SK-N-SH (cell line): ENCODE data around the gene KIAA0319L. TPM values are rescaled to one million over a fixed set of nuclear protein-coding genes. Genes with fewer than 3 reads are reported as not detected.

Experiments
- CTCF ChIA-PET: fragments of 300-600, 350-600 bp; formaldehyde crosslinking; extraction: SDS; loops from one replicate; lab custom pipeline; 2021; lab: Yijun Ruan, JAX
- POLR2A ChIA-PET: fragments of 350-600 bp; sonication (Branson Sonifier 250); formaldehyde crosslinking; extraction: SDS; loops from one replicate; lab custom pipeline; 2020; ENCODE audit warnings: antibody characterized with exemption, inconsistent platforms; lab: Yijun Ruan, JAX
- DNase-seq: peaks from one replicate; pipeline ENCODE4 v3.0.0; 2012
- H2AFZ ChIP-seq: fragments of 200-600 bp; sonication (generic); 2 replicates; pipeline ENCODE4 v1.8.1; 2016; ENCODE audit warnings: antibody characterized with exemption, mild to moderate bottlenecking, low read depth
- H3F3A ChIP-seq: fragments of 200-600 bp; sonication (generic); replicated peaks from 2 replicates; pipeline ENCODE3; 2016; ENCODE audit warnings: antibody characterized with exemption, mild to moderate bottlenecking; ENCODE audit not compliant: insufficient read depth
- H3K27ac ChIP-seq, 2 experiments: fragments of 200-500 bp in 1 of 2; fragments of 200-600 bp in 1 of 2; sonication (Bioruptor generic) in 1 of 2; sonication (generic), shearing (Covaris generic) in 1 of 2; 2 replicates each; pipeline versions ENCODE4 v1.5.1 to v1.6.1; 2014 to 2016; ENCODE audit warnings: low read depth in 2 of 2, inconsistent platforms in 1 of 2, low read length in 1 of 2, mild to moderate bottlenecking in 1 of 2, mixed read lengths in 1 of 2
- H3K27me3 ChIP-seq: fragments of 200-600 bp; sonication (generic), shearing (Covaris generic); 2 replicates; pipeline ENCODE4 v1.6.1; 2016; ENCODE audit warnings: mixed run types; ENCODE audit not compliant: insufficient read depth
- H3K36me3 ChIP-seq, 2 experiments: fragments of 200-500 bp in 1 of 2; fragments of 200-600 bp in 1 of 2; sonication (Bioruptor generic) in 1 of 2; sonication (generic) in 1 of 2; replicated peaks in 1 of 2; 2 replicates each; pipeline versions ENCODE3 to v1.5.1; 2014 to 2016; ENCODE audit warnings: low read length in 1 of 2, mild to moderate bottlenecking in 1 of 2; ENCODE audit not compliant: insufficient read depth in 2 of 2, control insufficient read depth in 1 of 2
- H3K4me1 ChIP-seq, 2 experiments: fragments of 200-500 bp in 1 of 2; fragments of 200-600 bp in 1 of 2; sonication (Bioruptor generic) in 1 of 2; sonication (generic), shearing (Covaris generic) in 1 of 2; 2 replicates each; pipeline versions ENCODE4 v1.5.1 to v1.6.1; 2014 to 2016; ENCODE audit warnings: low read depth in 1 of 2, low read length in 1 of 2, mixed run types in 1 of 2; ENCODE audit not compliant: insufficient read depth in 2 of 2, control insufficient read depth in 1 of 2
- H3K4me2 ChIP-seq: fragments of 200-600 bp; sonication (generic), shearing (Covaris generic); 2 replicates; pipeline ENCODE4 v1.6.1; 2017; ENCODE audit warnings: mixed run types
- H3K4me3 ChIP-seq, 2 experiments: fragments of 200-500 bp in 1 of 2; fragments of 200-600 bp in 1 of 2; sonication (Bioruptor generic) in 1 of 2; sonication (generic), shearing (Covaris generic) in 1 of 2; 2 replicates each; pipeline versions ENCODE4 v1.5.1 to v1.8.1; 2014 to 2016; ENCODE audit warnings: low read depth in 2 of 2, inconsistent platforms in 1 of 2, low read length in 1 of 2, mild to moderate bottlenecking in 1 of 2, mixed read lengths in 1 of 2, moderate library complexity in 1 of 2
- H3K79me2 ChIP-seq: fragments of 200-600 bp; sonication (generic); 2 replicates; pipeline ENCODE4 v1.8.1; 2017; ENCODE audit warnings: mild to moderate bottlenecking; ENCODE audit not compliant: insufficient read depth
- H3K9ac ChIP-seq: fragments of 200-600 bp; sonication (generic); 2 replicates; pipeline ENCODE4 v1.6.1; 2017; ENCODE audit warnings: mixed run types
- H3K9me2 ChIP-seq: fragments of 200-600 bp; sonication (generic); 2 replicates; pipeline ENCODE4 v1.6.1; 2017; ENCODE audit warnings: mixed run types
- H3K9me3 ChIP-seq: fragments of 200-600 bp; sonication (generic); 2 replicates; pipeline ENCODE4 v1.6.1; 2017; ENCODE audit warnings: mixed run types, mild to moderate bottlenecking, moderate library complexity
- H4K20me1 ChIP-seq: fragments of 200-600 bp; sonication (generic); 2 replicates; pipeline ENCODE4 v1.6.1; 2017; ENCODE audit warnings: mild to moderate bottlenecking, mixed run types; ENCODE audit not compliant: insufficient read depth
- CHD2 ChIP-seq: fragments of 150-350 bp; IDR thresholded peaks from 2 replicates; pipeline ENCODE4 v1.6.1; 2018; ENCODE audit warnings: low read length; ENCODE audit not compliant: partially characterized antibody
- EZH2phosphoT487 ChIP-seq: fragments of 200-600 bp; sonication (generic); IDR thresholded peaks from 2 replicates; pipeline ENCODE4 v1.6.1; 2017; ENCODE audit warnings: low read depth, mixed run types, mild to moderate bottlenecking, antibody characterized with exemption, moderate library complexity, borderline replicate concordance
- FOXJ3 ChIP-seq: sonication (generic); formaldehyde crosslinking; IDR thresholded peaks from 2 replicates; pipeline ENCODE4 v1.5.1; 2020; ENCODE audit warnings: mild to moderate bottlenecking, missing genetic modification reagents
- JUND ChIP-seq: IDR thresholded peaks from 2 replicates; pipeline ENCODE4 v1.4.0; 2012
- NFIC ChIP-seq: IDR thresholded peaks from 2 replicates; pipeline ENCODE4 v1.4.0; 2012; ENCODE audit warnings: borderline replicate concordance
- NRF1 ChIP-seq: IDR thresholded peaks from 2 replicates; pipeline ENCODE4 v1.6.1; 2012; ENCODE audit warnings: low read depth, mild to moderate bottlenecking, low read length
- POLR2AphosphoS5 ChIP-seq: IDR thresholded peaks from 2 replicates; pipeline ENCODE4 v1.6.1; 2012; ENCODE audit warnings: low read depth, low read length
- RFX5 ChIP-seq: IDR thresholded peaks from 2 replicates; pipeline ENCODE4 v1.6.1; 2012; ENCODE audit warnings: mild to moderate bottlenecking, improper control_type of control experiment, low read length
- SMC3 ChIP-seq: IDR thresholded peaks from 2 replicates; pipeline ENCODE4 v1.6.1; 2012; ENCODE audit warnings: low read depth, low read length, improper control_type of control experiment
- TEAD4 ChIP-seq: IDR thresholded peaks from 2 replicates; pipeline ENCODE4 v1.4.0; 2012; ENCODE audit warnings: mild to moderate bottlenecking, borderline replicate concordance; ENCODE audit not compliant: insufficient read depth
- YY1 ChIP-seq: IDR thresholded peaks from 2 replicates; pipeline ENCODE4 v1.4.0; 2012; ENCODE audit warnings: low read depth, mild to moderate bottlenecking
- WGBS: methylation state at CpG from one replicate; pipeline ENCODE4 v1.1.6; 2017; ENCODE audit warnings: low lambda C conversion rate; 5-methylcytosine and 5-hydroxymethylcytosine counted together
- polyA plus RNA-seq, 3 experiments: library from polyadenylated mRNA; depleted of rRNA; stranded (reverse); fragments of >200 nt; gene quantifications; 2 replicates each; pipeline ENCODE4 v1.2.3, GENCODE V29; 2012
- TF ChIP-seq, protein P1 (sequence below): IDR thresholded peaks from 2 replicates; pipeline ENCODE4 v1.4.0; 2012; ENCODE audit warnings: low read depth, borderline replicate concordance
- TF ChIP-seq, protein P2 (sequence below): IDR thresholded peaks from 2 replicates; pipeline ENCODE4 v1.4.0; 2012; ENCODE audit warnings: low read depth
- TF ChIP-seq, protein P3 (sequence below): fragments of 150-350 bp; IDR thresholded peaks from 2 replicates; pipeline ENCODE4 v1.6.1; 2017; ENCODE audit warnings: antibody characterized with exemption, low read length, low read depth, borderline replicate concordance

The KIAA0319L gene
- polyA plus RNA-seq, 1 of the 3 experiments (the other 2 are of a cell fraction): 51.9 TPM

DNA sequence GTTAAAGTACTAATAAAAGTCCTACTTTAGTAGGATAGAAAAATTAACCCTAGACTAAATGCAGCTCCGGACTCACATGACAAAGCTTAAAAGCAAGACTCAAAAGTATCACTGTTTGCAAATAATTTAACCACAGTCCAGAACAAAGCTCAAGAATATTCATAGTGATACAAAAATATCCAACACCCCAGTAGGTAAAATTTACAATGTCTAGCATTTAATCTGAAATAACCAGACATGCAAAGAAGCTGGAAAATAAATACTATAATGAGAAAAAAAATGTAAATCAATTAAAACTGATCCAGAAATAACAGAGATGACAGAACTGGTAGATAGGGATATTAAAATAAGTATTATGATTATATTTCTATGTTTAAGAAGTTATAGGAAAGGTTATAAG is 67.0 kb downstream of the KIAA0319L start:
- no peaks in the 10 kb centered on the region for H4K20me1 ChIP-seq
- no peaks in the 10 kb centered on the region for H3K9me3 ChIP-seq
- no peak overlapping the region for H3K27ac ChIP-seq
- TF ChIP-seq, protein P1, sequence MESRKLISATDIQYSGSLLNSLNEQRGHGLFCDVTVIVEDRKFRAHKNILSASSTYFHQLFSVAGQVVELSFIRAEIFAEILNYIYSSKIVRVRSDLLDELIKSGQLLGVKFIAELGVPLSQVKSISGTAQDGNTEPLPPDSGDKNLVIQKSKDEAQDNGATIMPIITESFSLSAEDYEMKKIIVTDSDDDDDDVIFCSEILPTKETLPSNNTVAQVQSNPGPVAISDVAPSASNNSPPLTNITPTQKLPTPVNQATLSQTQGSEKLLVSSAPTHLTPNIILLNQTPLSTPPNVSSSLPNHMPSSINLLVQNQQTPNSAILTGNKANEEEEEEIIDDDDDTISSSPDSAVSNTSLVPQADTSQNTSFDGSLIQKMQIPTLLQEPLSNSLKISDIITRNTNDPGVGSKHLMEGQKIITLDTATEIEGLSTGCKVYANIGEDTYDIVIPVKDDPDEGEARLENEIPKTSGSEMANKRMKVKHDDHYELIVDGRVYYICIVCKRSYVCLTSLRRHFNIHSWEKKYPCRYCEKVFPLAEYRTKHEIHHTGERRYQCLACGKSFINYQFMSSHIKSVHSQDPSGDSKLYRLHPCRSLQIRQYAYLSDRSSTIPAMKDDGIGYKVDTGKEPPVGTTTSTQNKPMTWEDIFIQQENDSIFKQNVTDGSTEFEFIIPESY: no peak
- TF ChIP-seq POLR2AphosphoS5: no peak
- H3K36me3 ChIP-seq: peaks cover 0 to 19% of the 10 kb centered on the region in 2 experiments
- H3K9me2 ChIP-seq: no peaks in the 10 kb centered on the region
- H3K4me1 ChIP-seq: no peaks in the 10 kb centered on the region
- no peak overlapping the region for H2AFZ ChIP-seq
- no peak overlapping the region for H3K9ac ChIP-seq
- no peak overlapping the region for H3K4me3 ChIP-seq
- H3F3A ChIP-seq: no peaks in the 10 kb centered on the region
- peaks cover 7% of the 10 kb centered on the region for H3K79me2 ChIP-seq
- no peak for DNase-seq
- no peak overlapping the region for H3K4me2 ChIP-seq
- no peaks in the 10 kb centered on the region for H3K27me3 ChIP-seq
- ChIA-PET CTCF (no interaction called here), POLR2A (interaction anchor here (0.7 kb wide), 1 partner anchor 279 kb away, joined by 3 read pairs; the partner anchor contains the start of gene CLSPN)
- WGBS: 88% methylated on average over 1 of the region's 1 CpG

DNA sequence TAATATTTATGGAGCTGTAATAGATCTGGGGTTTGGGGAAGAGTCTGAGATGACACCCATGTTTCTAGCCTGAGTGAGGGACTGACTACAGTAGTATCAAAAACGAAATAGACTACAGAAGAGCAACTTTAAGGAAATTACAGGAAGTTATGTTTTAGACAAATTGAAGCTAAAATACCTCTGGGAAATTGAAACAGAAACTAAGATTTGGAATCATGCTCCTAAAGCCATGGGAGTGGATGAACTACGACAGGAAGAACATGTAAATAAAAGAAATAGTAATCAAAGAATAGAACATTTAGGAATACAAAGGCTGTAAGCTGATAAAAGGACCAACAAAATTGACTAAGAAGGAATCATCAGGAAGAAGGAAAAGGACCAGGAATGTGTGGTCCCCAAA is 68.9 kb downstream of the KIAA0319L start:
- CTCF ChIA-PET: interaction anchor here (1.2 to 1.5 kb wide), 5 partner anchors 9 to 57 kb away, joined by 3 to 6 read pairs (median 3); no protein-coding TSS in a partner anchor

More for the DNA sequence above, 68.9 kb downstream of the KIAA0319L start:
- 86% methylated on average over 2 of the region's 2 CpGs for WGBS
- POLR2A ChIA-PET: no interaction called here
- Histone ChIP-seq H3K9me3 (no peaks in the 10 kb centered on the region), H3K9ac (no peak overlapping the region), H3K9me2 (no peaks in the 10 kb centered on the region), H3K27ac (no peak overlapping the region), H3K4me3 (no peak overlapping the region), H3F3A (no peaks in the 10 kb centered on the region), H3K36me3 (peaks cover 0 to 23% of the 10 kb centered on the region in 2 experiments), H4K20me1 (no peaks in the 10 kb centered on the region), H3K4me1 (no peaks in the 10 kb centered on the region), H3K79me2 (peaks cover 7% of the 10 kb centered on the region), H2AFZ (no peak overlapping the region)
- DNase-seq: no peak
- TF ChIP-seq, protein P2, sequence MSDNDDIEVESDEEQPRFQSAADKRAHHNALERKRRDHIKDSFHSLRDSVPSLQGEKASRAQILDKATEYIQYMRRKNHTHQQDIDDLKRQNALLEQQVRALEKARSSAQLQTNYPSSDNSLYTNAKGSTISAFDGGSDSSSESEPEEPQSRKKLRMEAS: no peak
- TF ChIP-seq CHD2: no peak
- TF ChIP-seq, protein P3, sequence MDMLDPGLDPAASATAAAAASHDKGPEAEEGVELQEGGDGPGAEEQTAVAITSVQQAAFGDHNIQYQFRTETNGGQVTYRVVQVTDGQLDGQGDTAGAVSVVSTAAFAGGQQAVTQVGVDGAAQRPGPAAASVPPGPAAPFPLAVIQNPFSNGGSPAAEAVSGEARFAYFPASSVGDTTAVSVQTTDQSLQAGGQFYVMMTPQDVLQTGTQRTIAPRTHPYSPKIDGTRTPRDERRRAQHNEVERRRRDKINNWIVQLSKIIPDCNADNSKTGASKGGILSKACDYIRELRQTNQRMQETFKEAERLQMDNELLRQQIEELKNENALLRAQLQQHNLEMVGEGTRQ: no peak
- no peak for TF ChIP-seq JUND
- no peak for TF ChIP-seq TEAD4
- no peak for TF ChIP-seq EZH2phosphoT487
- no peak for TF ChIP-seq RFX5
- no peak for TF ChIP-seq FOXJ3
- TF ChIP-seq NRF1: no peak
- no peak for TF ChIP-seq NFIC
- TF ChIP-seq SMC3: no peak
- TF ChIP-seq YY1: no peak
- TF ChIP-seq, all 33 proteins: peak for 0
- Histone ChIP-seq H3K4me2 (no peak overlapping the region), H3K27me3 (no peaks in the 10 kb centered on the region)
